Karpas-422 (cell line): ENCODE data around the gene STAT3. TPM values are rescaled to one million over a fixed set of nuclear protein-coding genes. Genes with fewer than 3 reads are reported as not detected.
A peak's percentile ranks its signal among the peaks of the same experiment; 100 is the strongest.
"Not testable (repeated sequence)": the region's sequence is repeated elsewhere in the genome, so short reads cannot be mapped to it uniquely, and the experiment has no call there.

Experiments used
- DNase-seq: peaks from one replicate; pipeline ENCODE4 v3.0.0-alpha.2; 2015
- H2AFZ ChIP-seq: fragments of 200-600 bp; sonication (generic); 2 replicates; pipeline ENCODE4 v1.6.1; 2014; ENCODE audit warnings: antibody characterized with exemption, low read length, mixed read lengths
- H3K27ac ChIP-seq: fragments of 200-600 bp; sonication (generic); 2 replicates; pipeline ENCODE4 v1.5.1; 2014; ENCODE audit warnings: mild to moderate bottlenecking, low read length, moderate library complexity
- H3K27me3 ChIP-seq: fragments of 200-600 bp; sonication (generic); 2 replicates; pipeline ENCODE4 v1.6.1; 2014; ENCODE audit warnings: low read length, mixed read lengths
- H3K36me3 ChIP-seq: fragments of 200-600 bp; sonication (generic); 2 replicates; pipeline ENCODE4 v1.6.1; 2014; ENCODE audit warnings: low read length, mixed read lengths; ENCODE audit not compliant: insufficient read depth
- H3K4me1 ChIP-seq: fragments of 200-600 bp; sonication (generic); 2 replicates; pipeline ENCODE4 v1.6.1; 2014; ENCODE audit warnings: mild to moderate bottlenecking, low read length, mixed read lengths
- H3K4me2 ChIP-seq: fragments of 200-600 bp; sonication (generic); 2 replicates; pipeline ENCODE4 v1.6.1; 2014; ENCODE audit warnings: low read length, low read depth, mild to moderate bottlenecking; ENCODE audit not compliant: poor library complexity, severe bottlenecking
- H3K4me3 ChIP-seq: fragments of 200-600 bp; sonication (generic); 2 replicates; pipeline ENCODE4 v1.5.1; 2014; ENCODE audit warnings: mild to moderate bottlenecking, antibody characterized with exemption, low read length, mixed read lengths
- H3K79me2 ChIP-seq: fragments of 200-600 bp; sonication (generic); 2 replicates; pipeline ENCODE4 v1.6.1; 2014; ENCODE audit warnings: mild to moderate bottlenecking, low read length, mixed read lengths
- H3K9ac ChIP-seq: fragments of 200-600 bp; sonication (generic); 2 replicates; pipeline ENCODE4 v1.6.0; 2014; ENCODE audit warnings: low read length
- H3K9me2 ChIP-seq: fragments of 200-600 bp; sonication (generic), shearing (Covaris generic); replicated peaks from 2 replicates; pipeline ENCODE4 v1.6.0; 2014; ENCODE audit warnings: mild to moderate bottlenecking, low read length, moderate library complexity; ENCODE audit not compliant: insufficient read depth
- H3K9me3 ChIP-seq: fragments of 300-700, 200-600 bp; sonication (generic); 2 replicates; pipeline ENCODE4 v1.6.1; 2014; ENCODE audit warnings: low read length, mixed read lengths
- H4K20me1 ChIP-seq: fragments of 200-600 bp; sonication (generic); 2 replicates; pipeline ENCODE4 v1.6.1; 2014; ENCODE audit warnings: mild to moderate bottlenecking, antibody characterized with exemption, low read length, low read depth; ENCODE audit not compliant: insufficient read depth
- total RNA-seq: library from RNA; depleted of rRNA; stranded (reverse); fragments of >200 nt; shearing (Covaris generic); gene quantifications from 2 replicates; pipeline ENCODE4 v1.2.3, GENCODE V29; 2014; ENCODE audit warnings: low replicate concordance

STAT3 gene
- total RNA-seq, 1 experiment from 2014 or later, result 16.3 TPM

DNA sequence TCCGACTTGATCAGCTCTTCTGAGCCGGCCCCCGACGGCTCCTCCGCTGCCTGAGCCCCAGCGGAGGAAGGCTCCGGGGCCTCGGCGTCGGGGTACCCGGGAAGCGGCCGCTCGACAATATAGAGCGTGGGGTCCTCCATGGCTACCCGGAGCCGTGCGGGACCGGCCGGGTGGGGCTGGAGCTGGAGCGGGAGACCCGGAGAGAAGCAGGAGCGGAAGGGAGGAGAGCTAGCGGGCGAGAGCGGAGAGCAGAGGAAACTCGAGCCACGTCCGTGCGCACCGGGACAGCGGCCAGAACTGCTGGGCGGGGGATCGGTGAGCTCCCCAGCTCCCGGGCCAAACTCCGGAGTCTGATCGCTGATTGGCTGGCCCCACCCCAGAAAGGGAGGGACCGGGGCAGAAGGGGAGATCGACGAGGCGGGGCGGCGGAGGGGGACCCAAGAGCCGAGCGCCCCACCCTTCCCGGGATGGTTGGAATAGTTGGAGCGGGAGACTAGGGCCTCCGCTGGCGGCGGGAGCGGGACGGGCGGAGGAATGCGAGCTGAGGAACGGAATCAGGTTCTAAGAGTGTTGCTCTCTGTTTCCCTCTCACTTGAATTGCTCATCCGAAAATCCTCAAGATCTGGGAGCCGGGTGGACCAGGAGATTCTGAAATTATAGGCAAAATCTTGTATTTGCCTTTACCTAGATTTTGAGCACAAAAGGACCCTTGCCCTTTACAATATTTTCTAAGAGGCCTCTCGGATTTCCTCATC lies 34.9 kb upstream of the STAT3 start, which contains the start of gene CAVIN1:
Gene CAVIN1, minus strand, starts transcription at position 299 of the 755 bp plus-strand sequence. Its CDS starts 159 bp downstream, at position 140.
- H3K9ac ChIP-seq, result no peak within 1 kb of the TSS
- H3K9me3 ChIP-seq, result no peaks in the 10 kb centered on the region
- no peaks in the 10 kb centered on the region for H3K36me3 ChIP-seq
- DNase-seq, result no peak
- H3K4me2 ChIP-seq, result no peak within 1 kb of the TSS
- H3K4me1 ChIP-seq, result no peaks in the 10 kb centered on the region
- no peaks in the 10 kb centered on the region for H4K20me1 ChIP-seq
- H3K27ac ChIP-seq, result no peak within 1 kb of the TSS
- no peaks in the 10 kb centered on the region for H3K9me2 ChIP-seq
- no peaks in the 10 kb centered on the region for H3K79me2 ChIP-seq
- no peak within 1 kb of the TSS for H2AFZ ChIP-seq
- no peak within 1 kb of the TSS for H3K4me3 ChIP-seq
- no peaks in the 10 kb centered on the region for H3K27me3 ChIP-seq

- Histone ChIP-seq H3K9me2 (no peaks in the 10 kb centered on the region), H3K4me1 (no peaks in the 10 kb centered on the region), H3K27ac (no peak overlapping the region), H3K9ac (no peak overlapping the region), H3K79me2 (no peaks in the 10 kb centered on the region), H2AFZ (no peak overlapping the region), H3K9me3 (no peaks in the 10 kb centered on the region), H4K20me1 (no peaks in the 10 kb centered on the region), H3K27me3 (no peaks in the 10 kb centered on the region), H3K36me3 (no peaks in the 10 kb centered on the region), H3K4me2 (no peak overlapping the region), H3K4me3 (no peak overlapping the region)
- DNase-seq, result no peak
These were observed 34.2 kb upstream of the STAT3 start for GRCh38 chr17:42422412-42422957.

DNA sequence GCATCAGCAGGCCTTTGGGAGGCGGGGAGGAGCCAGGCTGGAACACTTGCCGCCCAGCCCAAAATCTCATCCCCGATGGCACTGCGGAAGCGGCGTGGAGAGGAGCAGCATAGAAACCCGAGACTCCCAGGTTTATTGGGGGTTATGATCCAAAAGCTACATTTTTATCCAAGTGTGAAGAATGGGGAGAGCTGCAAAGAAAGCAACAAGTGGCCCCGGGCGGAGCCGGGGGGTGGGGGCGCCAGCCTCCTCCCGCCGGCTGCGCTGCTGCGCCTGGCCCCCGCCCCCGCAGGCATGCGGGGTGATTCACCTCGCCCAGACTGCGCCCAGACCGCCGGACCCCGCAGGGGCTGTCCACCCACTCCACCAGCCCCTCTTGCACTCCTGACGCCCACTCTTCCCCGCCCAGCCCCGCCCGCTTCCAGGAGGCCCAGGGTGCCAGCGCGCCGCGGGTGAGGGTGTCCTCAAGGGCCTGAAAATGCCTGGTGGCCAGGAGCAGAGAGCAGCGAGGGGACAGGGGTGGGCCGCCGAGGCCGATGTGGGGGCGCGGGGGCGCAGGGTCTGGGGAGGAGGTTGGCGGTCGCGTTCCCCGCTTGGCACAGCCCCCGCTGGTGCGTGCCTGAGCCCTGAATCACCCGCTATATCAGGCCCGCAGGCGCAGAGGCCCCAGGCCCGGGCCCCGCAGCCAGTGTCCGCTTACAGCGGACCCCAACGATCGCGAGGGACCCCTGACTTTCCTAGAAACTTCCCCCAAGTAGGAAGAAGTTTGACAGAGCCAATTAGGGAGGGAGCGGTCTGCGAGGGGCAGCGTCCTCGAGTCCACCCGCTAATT lies 33.5 kb upstream of the STAT3 start:
- no peak overlapping the region for H3K27ac ChIP-seq
- DNase-seq, result no peak
- H4K20me1 ChIP-seq, result no peaks in the 10 kb centered on the region
- H3K4me1 ChIP-seq, result no peaks in the 10 kb centered on the region
- no peaks in the 10 kb centered on the region for H3K27me3 ChIP-seq
- no peak overlapping the region for H3K9ac ChIP-seq
- no peak overlapping the region for H3K4me3 ChIP-seq
- H2AFZ ChIP-seq, result no peak overlapping the region
- H3K9me2 ChIP-seq, result no peaks in the 10 kb centered on the region
- H3K36me3 ChIP-seq, result no peaks in the 10 kb centered on the region
- no peaks in the 10 kb centered on the region for H3K9me3 ChIP-seq
- no peak overlapping the region for H3K4me2 ChIP-seq
- no peaks in the 10 kb centered on the region for H3K79me2 ChIP-seq

- H3K9me2 ChIP-seq, result no peaks in the 10 kb centered on the region
- H3K36me3 ChIP-seq, result no peaks in the 10 kb centered on the region
- H3K79me2 ChIP-seq, result no peaks in the 10 kb centered on the region
- H3K4me1 ChIP-seq, result no peaks in the 10 kb centered on the region
- no peak overlapping the region for H3K27ac ChIP-seq
- no peak overlapping the region for H2AFZ ChIP-seq
- no peak overlapping the region for H3K4me2 ChIP-seq
- H3K4me3 ChIP-seq, result no peak overlapping the region
- no peaks in the 10 kb centered on the region for H3K27me3 ChIP-seq
- no peaks in the 10 kb centered on the region for H3K9me3 ChIP-seq
- H4K20me1 ChIP-seq, result no peaks in the 10 kb centered on the region
- no peak overlapping the region for H3K9ac ChIP-seq
- no peak for DNase-seq
These were observed 32.9 kb upstream of the STAT3 start for GRCh38 chr17:42421136-42421506.

GRCh38 chr17:42417981-42418380 lies 29.7 kb upstream of the STAT3 start:
- not testable (repeated sequence) for H3K9ac ChIP-seq, H3K9me2 ChIP-seq, DNase-seq, H3K36me3 ChIP-seq, H3K9me3 ChIP-seq, H4K20me1 ChIP-seq, H3K4me1 ChIP-seq, H3K4me2 ChIP-seq, H3K79me2 ChIP-seq, H3K4me3 ChIP-seq, H3K27ac ChIP-seq, H3K27me3 ChIP-seq, H2AFZ ChIP-seq

DNA sequence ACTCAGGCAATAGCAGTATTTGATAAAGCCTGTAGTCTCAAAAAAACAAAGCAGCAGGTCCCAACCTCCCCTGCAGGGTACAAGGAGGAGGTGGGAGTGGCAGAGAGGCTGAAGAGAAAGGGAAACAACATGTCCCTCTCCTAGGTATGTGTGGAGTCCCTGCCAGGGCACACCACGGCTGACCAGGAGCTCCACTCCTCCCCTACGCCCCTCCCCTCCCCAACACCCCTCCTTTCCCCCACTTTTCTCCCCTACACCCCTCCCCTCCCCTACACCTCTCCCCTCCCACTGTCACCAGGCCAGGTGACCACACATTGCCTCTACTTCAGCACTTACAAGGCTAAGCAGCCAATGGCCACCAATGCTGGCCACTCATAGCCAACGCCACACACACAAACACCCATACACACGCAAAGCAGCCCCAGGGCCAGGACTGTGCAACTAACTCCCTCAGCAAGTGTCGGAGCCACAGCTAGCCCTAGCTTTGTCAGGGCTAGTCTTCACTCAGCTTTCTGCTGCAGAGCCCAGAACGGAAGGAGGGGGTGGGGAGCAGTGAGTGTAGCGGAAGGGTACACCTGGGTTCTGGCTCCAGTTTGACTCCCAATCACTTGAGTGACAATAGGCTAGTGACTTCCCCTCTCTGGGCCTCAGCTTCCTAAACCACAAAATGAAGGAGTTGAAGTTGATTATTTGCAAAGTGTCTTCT lies 26.6 kb upstream of the STAT3 start:
- Histone ChIP-seq H3K4me3 (no peak overlapping the region), H3K4me1 (peaks cover 4% of the 10 kb centered on the region), H3K36me3 (no peaks in the 10 kb centered on the region), H3K4me2 (no peak overlapping the region), H4K20me1 (no peaks in the 10 kb centered on the region), H3K27me3 (no peaks in the 10 kb centered on the region), H3K79me2 (no peaks in the 10 kb centered on the region), H3K9me2 (no peaks in the 10 kb centered on the region), H3K27ac (no peak overlapping the region), H2AFZ (peak overlapping the region; percentile 36; the same call in 1 of the 2 replicates), H3K9me3 (no peaks in the 10 kb centered on the region), H3K9ac (no peak overlapping the region)
- DNase-seq, result peak; percentile 59

DNA sequence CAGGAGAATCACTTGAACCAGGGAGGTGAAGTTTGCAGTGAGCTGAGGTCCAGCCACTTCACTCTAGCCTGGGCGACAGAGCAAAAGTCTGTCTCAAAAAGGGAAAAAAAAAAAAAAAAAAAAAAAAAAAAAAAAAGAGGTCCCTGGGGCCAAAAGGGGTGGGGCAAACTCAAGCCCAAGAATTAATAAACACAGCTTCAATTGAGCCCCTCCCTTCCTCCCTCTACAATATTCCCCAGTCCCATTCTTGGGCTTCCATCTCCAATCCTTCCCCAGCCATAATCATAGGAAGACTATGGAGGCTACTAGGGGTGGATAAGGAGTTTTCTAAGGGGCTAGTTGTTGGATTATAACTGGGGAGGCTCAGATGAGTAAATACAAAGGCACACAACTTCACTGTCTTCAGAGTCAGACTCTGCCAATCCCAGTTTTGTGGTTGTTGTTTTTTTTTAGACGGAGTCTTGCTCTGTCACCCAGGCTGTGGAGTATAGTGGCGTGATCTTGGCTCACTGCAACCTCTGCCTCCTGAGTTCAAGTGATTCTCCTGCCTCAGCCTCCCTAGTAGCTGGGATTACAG lies 25.3 kb upstream of the STAT3 start:
- Histone ChIP-seq H3K4me3 (no peak overlapping the region), H3K27ac (no peak overlapping the region), H3K9me3 (no peaks in the 10 kb centered on the region), H3K9me2 (no peaks in the 10 kb centered on the region), H3K4me2 (no peak overlapping the region), H3K79me2 (no peaks in the 10 kb centered on the region), H3K27me3 (no peaks in the 10 kb centered on the region), H3K4me1 (peaks cover 4% of the 10 kb centered on the region), H3K9ac (no peak overlapping the region), H2AFZ (no peak overlapping the region), H4K20me1 (no peaks in the 10 kb centered on the region), H3K36me3 (no peaks in the 10 kb centered on the region)
- no peak for DNase-seq
